AG10803 (cell line): ENCODE measurements around the gene ATP8A2.

Source experiments
- DNase-seq: peaks from one replicate; pipeline ENCODE4 v3.0.0; 2010; ENCODE audit warnings: low read depth
- H3K4me3 ChIP-seq: 2 replicates; pipeline ENCODE4 v1.5.1; 2011; ENCODE audit warnings: mild to moderate bottlenecking, low read length, control low read depth
- CTCF ChIP-seq: conservative IDR thresholded peaks from 2 replicates; pipeline ENCODE4 v1.5.1; 2011; ENCODE audit warnings: mild to moderate bottlenecking, low read length, control low read depth, inconsistent platforms

The ATP8A2 gene

GRCh38 chr13:25421612-25422011, 49.8 kb downstream of the ATP8A2 start:
- no peak overlapping the region for H3K4me3 ChIP-seq
- DNase-seq = no peak
- no peak for TF ChIP-seq CTCF

- no peak for TF ChIP-seq CTCF
- DNase-seq = no peak
- no peak overlapping the region for H3K4me3 ChIP-seq
Observed at GRCh38 chr13:25422153-25422552, 50.4 kb downstream of the ATP8A2 start.

- no peak for TF ChIP-seq CTCF
- H3K4me3 ChIP-seq = no peak overlapping the region
- no peak for DNase-seq
Observed at GRCh38 chr13:25423831-25424230, 52.1 kb downstream of the ATP8A2 start.

GRCh38 chr13:25429466-25429865, 57.7 kb downstream of the ATP8A2 start:
- H3K4me3 ChIP-seq = no peak overlapping the region
- DNase-seq = no peak
- no peak for TF ChIP-seq CTCF

- no peak for TF ChIP-seq CTCF
- DNase-seq = no peak
Observed at GRCh38 chr13:25432691-25433090, 60.9 kb downstream of the ATP8A2 start.

GRCh38 chr13:25440061-25440460, 68.3 kb downstream of the ATP8A2 start:
- no peak for DNase-seq
- H3K4me3 ChIP-seq = no peak overlapping the region
- TF ChIP-seq CTCF = no peak

More at GRCh38 chr13:25432691-25433090, 60.9 kb downstream of the ATP8A2 start:
- no peak overlapping the region for H3K4me3 ChIP-seq

- no peak overlapping the region for H3K4me3 ChIP-seq
- no peak for TF ChIP-seq CTCF
Observed at GRCh38 chr13:25446261-25446660, 74.5 kb downstream of the ATP8A2 start.

More at GRCh38 chr13:25446261-25446660, 74.5 kb downstream of the ATP8A2 start:
- no peak for DNase-seq
